H1 (cell line): ENCODE measurements around the gene SEMA3G. TPM values are rescaled to one million over a fixed set of nuclear protein-coding genes. Genes with fewer than 3 reads are reported as not detected.

Experiments
- CTCF ChIA-PET: fragments of 300-600 bp; sonication (Branson Sonifier 250); formaldehyde crosslinking; loops from one replicate; lab custom pipeline; 2021; ENCODE audit not compliant: partially characterized antibody; lab: Charles Lee
- POLR2A ChIA-PET: fragments of 300-600 bp; sonication (Branson Sonifier 250); formaldehyde crosslinking; loops from one replicate; lab custom pipeline; 2021; ENCODE audit warnings: inconsistent platforms; ENCODE audit not compliant: partially characterized antibody; lab: Charles Lee
- DNase-seq, 2 experiments: peaks; one replicate each; pipeline versions ENCODE4 v3.0.0 to v3.0.0-alpha.2; 2010 to 2022; ENCODE audit warnings: low spot score in 2 of 2, low read depth in 1 of 2, mixed read lengths in 1 of 2
- FAIRE-seq: peaks from 2 replicates; lab custom pipeline; 2011; peaks lifted over from hg19 to GRCh38; lab: Jason Lieb, UNC
- H2AFZ ChIP-seq: 2 replicates; pipeline ENCODE4 v1.8.1; 2012; ENCODE audit warnings: low read length, inconsistent platforms
- H2AK5ac ChIP-seq: 2 replicates; pipeline ENCODE4 v1.6.1; 2013; ENCODE audit warnings: low read depth, low read length
- H2BK120ac ChIP-seq: replicated peaks from 2 replicates; pipeline ENCODE3; 2013; ENCODE audit warnings: low read depth, low read length, inconsistent platforms
- H2BK12ac ChIP-seq: 2 replicates; pipeline ENCODE4 v1.6.1; 2013; ENCODE audit warnings: low read depth, low read length
- H2BK15ac ChIP-seq: 2 replicates; pipeline ENCODE4 v1.6.1; 2013; ENCODE audit warnings: low read length
- H2BK20ac ChIP-seq: 2 replicates; pipeline ENCODE4 v1.6.1; 2013; ENCODE audit warnings: low read length
- H2BK5ac ChIP-seq: 2 replicates; pipeline ENCODE4 v1.6.1; 2013; ENCODE audit warnings: low read depth, low read length
- H3K14ac ChIP-seq: 2 replicates; pipeline ENCODE4 v1.6.1; 2013; ENCODE audit warnings: inconsistent platforms; ENCODE audit not compliant: insufficient read length
- H3K18ac ChIP-seq: 2 replicates; pipeline ENCODE4 v1.6.1; 2013; ENCODE audit warnings: low read length; ENCODE audit errors: extremely low read depth
- H3K23ac ChIP-seq: 2 replicates; pipeline ENCODE4 v1.6.1; 2013; ENCODE audit warnings: inconsistent platforms; ENCODE audit not compliant: insufficient read length
- H3K23me2 ChIP-seq: 2 replicates; pipeline ENCODE4 v1.6.1; 2013; ENCODE audit warnings: low read depth, low read length
- H3K27ac ChIP-seq: 2 replicates; pipeline ENCODE4 v1.6.1; 2011; ENCODE audit warnings: low read depth, low read length, inconsistent platforms
- H3K27me3 ChIP-seq, 4 experiments: replicated peaks in 1 of 4; 1 replicate in 1 of 4; 2 replicates in 3 of 4; pipeline versions ENCODE4 v1.6.1 to v1.8.1; 2011 to 2013; ENCODE audit warnings: low read length in 3 of 4, mild to moderate bottlenecking in 3 of 4, inconsistent platforms in 2 of 4, mixed read lengths in 2 of 4, moderate library complexity in 1 of 4; ENCODE audit not compliant: control insufficient read depth in 3 of 4, insufficient read depth in 3 of 4; ENCODE audit errors: extremely low read depth in 1 of 4
- H3K36me3 ChIP-seq, 4 experiments: 2 replicates each; pipeline versions ENCODE4 v1.6.1 to v1.8.1; 2011 to 2013; ENCODE audit warnings: mild to moderate bottlenecking in 4 of 4, low read length in 3 of 4, moderate library complexity in 2 of 4, control low read depth in 1 of 4, inconsistent platforms in 1 of 4; ENCODE audit not compliant: insufficient read depth in 4 of 4, control insufficient read depth in 2 of 4
- H3K4ac ChIP-seq: replicated peaks from 2 replicates; pipeline ENCODE3; 2013; ENCODE audit warnings: low read length, low read depth, mixed read lengths, inconsistent platforms; ENCODE audit not compliant: insufficient read length
- H3K4me1 ChIP-seq, 4 experiments: replicated peaks in 1 of 4; 1 replicate in 1 of 4; 2 replicates in 3 of 4; pipeline versions ENCODE4 v1.6.1 to v1.8.1; 2011 to 2013; ENCODE audit warnings: low read length in 3 of 4, inconsistent platforms in 2 of 4, mixed read lengths in 1 of 4; ENCODE audit not compliant: insufficient read depth in 4 of 4, control insufficient read depth in 3 of 4
- H3K4me2 ChIP-seq, 2 experiments: 2 replicates each; pipeline versions ENCODE4 v1.6.1 to v1.8.1; 2011 to 2013; ENCODE audit warnings: low read depth in 2 of 2, low read length in 2 of 2, control low read depth in 1 of 2, inconsistent platforms in 1 of 2, mild to moderate bottlenecking in 1 of 2; ENCODE audit not compliant: insufficient read depth in 1 of 2
- H3K4me3 ChIP-seq, 4 experiments: fragments of 200-600, 300-600 bp in 1 of 4; sonication (generic), shearing (Covaris generic), sonication (Bioruptor Twin) in 1 of 4; 2 replicates each; pipeline versions ENCODE4 v1.5.1 to v1.8.1; 2011 to 2016; ENCODE audit warnings: low read length in 4 of 4, low read depth in 3 of 4, control low read depth in 2 of 4, inconsistent platforms in 2 of 4, mild to moderate bottlenecking in 2 of 4, mixed read lengths in 1 of 4, moderate library complexity in 1 of 4; ENCODE audit not compliant: insufficient read depth in 2 of 4; ENCODE audit errors: extremely low read depth in 1 of 4
- H3K56ac ChIP-seq: replicated peaks from 2 replicates; pipeline ENCODE3; 2013; ENCODE audit warnings: low read depth, mild to moderate bottlenecking, mixed read lengths, low read length, inconsistent platforms; ENCODE audit not compliant: insufficient read length
- H3K79me1 ChIP-seq: 2 replicates; pipeline ENCODE4 v1.6.1; 2013; ENCODE audit warnings: low read depth, low read length, control low read depth
- H3K79me2 ChIP-seq, 2 experiments: 2 replicates each; pipeline versions ENCODE4 v1.6.1 to v1.8.1; 2012 to 2013; ENCODE audit warnings: low read length in 2 of 2, mild to moderate bottlenecking in 2 of 2, inconsistent platforms in 1 of 2; ENCODE audit not compliant: insufficient read depth in 2 of 2, control insufficient read depth in 1 of 2
- H3K9ac ChIP-seq, 4 experiments: replicated peaks in 1 of 4; 1 replicate in 1 of 4; 2 replicates in 3 of 4; pipeline versions ENCODE4 v1.6.1 to v1.8.1; 2011 to 2013; ENCODE audit warnings: low read depth in 3 of 4, low read length in 3 of 4, control low read depth in 2 of 4, mild to moderate bottlenecking in 2 of 4, moderate library complexity in 2 of 4, inconsistent platforms in 1 of 4; ENCODE audit errors: extremely low read depth in 1 of 4
- H3K9me3 ChIP-seq, 2 experiments: 2 replicates each; pipeline versions ENCODE4 v1.6.1 to v1.8.1; 2012 to 2013; ENCODE audit warnings: mild to moderate bottlenecking in 2 of 2, moderate library complexity in 2 of 2, control low read depth in 1 of 2, inconsistent platforms in 1 of 2, low read depth in 1 of 2, low read length in 1 of 2, mixed read lengths in 1 of 2; ENCODE audit not compliant: insufficient read depth in 2 of 2
- H4K20me1 ChIP-seq, 2 experiments: replicated peaks in 1 of 2; 2 replicates each; pipeline versions ENCODE3 to v1.8.1; 2011 to 2013; ENCODE audit warnings: inconsistent platforms in 2 of 2, low read length in 2 of 2, mild to moderate bottlenecking in 1 of 2; ENCODE audit not compliant: insufficient read depth in 2 of 2, control insufficient read depth in 1 of 2
- H4K5ac ChIP-seq: 2 replicates; pipeline ENCODE4 v1.6.1; 2013; ENCODE audit warnings: low read length, low read depth, mixed read lengths, inconsistent platforms; ENCODE audit not compliant: insufficient read length
- H4K8ac ChIP-seq: 2 replicates; pipeline ENCODE4 v1.8.0; 2013; ENCODE audit warnings: mild to moderate bottlenecking, moderate library complexity, low read length, inconsistent platforms; ENCODE audit not compliant: insufficient read depth; ENCODE audit errors: extremely low read depth
- H4K91ac ChIP-seq: replicated peaks from 2 replicates; pipeline ENCODE3; 2013; ENCODE audit warnings: low read length, mixed read lengths, inconsistent platforms; ENCODE audit not compliant: insufficient read length
- HDAC6 ChIP-seq: IDR thresholded peaks from one replicate; pipeline ENCODE4 v1.7.1; 2012; ENCODE audit warnings: low read depth, mild to moderate bottlenecking, inconsistent platforms, low read length, moderate library complexity
- POLR2AphosphoS5 ChIP-seq: IDR thresholded peaks from 2 replicates; pipeline ENCODE4 v1.6.1; 2011; ENCODE audit warnings: low read depth, low read length
- TAF1 ChIP-seq: IDR thresholded peaks from 2 replicates; pipeline ENCODE4 v1.6.1; 2011; ENCODE audit warnings: mild to moderate bottlenecking, low read depth, low read length
- WGBS, 2 experiments: shearing (Covaris generic) in 1 of 2; methylation state at CpG; one replicate each; pipeline versions ENCODE4 v1.1.6 to v1.1.7; 2013 to 2015; ENCODE audit warnings: low lambda C conversion rate in 2 of 2, mixed read lengths in 2 of 2, inconsistent platforms in 1 of 2, low coverage in 1 of 2, missing lambda C conversion rate in 1 of 2; ENCODE audit not compliant: insufficient replicate concordance in 2 of 2, insufficient coverage in 1 of 2, insufficient read length in 1 of 2; ENCODE audit errors: extremely low coverage in 1 of 2, missing lambda C conversion rate in 1 of 2; 5-methylcytosine and 5-hydroxymethylcytosine counted together
- polyA plus RNA-seq, 7 experiments: library from polyadenylated mRNA; depleted of rRNA in 3 of 7; stranded (reverse) in 5 of 7; unstranded in 2 of 7; fragments of >200 nt in 5 of 7; fragments of 200-250 nt in 2 of 7; gene quantifications; 1 replicate in 5 of 7; 2 replicates in 1 of 7; 4 replicates in 1 of 7; pipeline versions ENCODE4 v1.2.1 to v1.2.3, GENCODE V29; 2011 to 2013; ENCODE audit warnings: missing spikeins in 2 of 7, mixed read lengths in 2 of 7
- total RNA-seq: library from RNA; stranded (reverse); fragmentation: NEBNext Ultra II Directional; extraction: Animal tissue kit (Norgen Biotek cat#: 25700); gene quantifications from 2 replicates; pipeline ENCODE4 v1.2.1, GENCODE V29; 2021
- TF ChIP-seq, protein P1 (sequence below): IDR thresholded peaks from 2 replicates; pipeline ENCODE4 v1.6.1; 2011; ENCODE audit warnings: low read depth, mild to moderate bottlenecking, low read length; ENCODE audit not compliant: insufficient read depth

SEMA3G gene
- total and polyA plus RNA-seq, 2 of the 8 experiments (the other 6 are each of a cell fraction or from before 2014, with no cell fraction given) = 0.95 to 1.5 TPM

DNA sequence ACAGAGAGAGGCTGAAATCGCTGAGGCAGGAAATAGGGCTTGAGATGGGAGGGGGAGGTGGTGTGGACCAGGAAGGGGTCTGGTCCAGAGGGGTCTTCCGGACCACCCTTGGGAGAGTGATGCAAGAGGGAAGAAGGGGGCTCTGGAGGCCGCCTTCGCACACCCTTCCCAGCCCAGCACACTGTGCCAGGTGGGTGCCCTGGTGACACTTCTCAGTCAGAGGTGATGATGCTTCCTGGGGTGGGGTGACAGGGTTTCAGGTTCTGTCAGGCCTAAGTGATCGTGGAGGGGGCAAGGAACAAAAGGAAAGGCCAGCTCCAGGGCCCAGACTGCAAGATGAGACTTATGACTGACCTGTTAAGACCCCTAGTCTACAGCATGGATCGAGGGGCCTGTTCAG is 12.7 kb downstream of the SEMA3G start:
- Histone ChIP-seq H3K27ac (no peak overlapping the region), H3K27me3 (no peaks in the 10 kb centered on the region), H2BK5ac (no peak overlapping the region), H3K9me3 (no peaks in the 10 kb centered on the region), H2BK20ac (no peak overlapping the region), H3K79me1 (no peaks in the 10 kb centered on the region), H4K20me1 (no peaks in the 10 kb centered on the region), H3K4ac (no peak overlapping the region), H3K56ac (no peak overlapping the region), H3K4me1 (peaks cover 0 to 2% (median 0%) of the 10 kb centered on the region in 4 experiments; a peak in 1 of 7 replicates), H4K8ac (no peak overlapping the region), H3K79me2 (no peaks in the 10 kb centered on the region), H3K23ac (no peak overlapping the region), H3K9ac (no peak overlapping the region), H3K36me3 (no peaks in the 10 kb centered on the region), H2BK12ac (no peak overlapping the region), H3K18ac (no peak overlapping the region), H3K23me2 (no peaks in the 10 kb centered on the region), H3K4me3 (no peak overlapping the region), H3K14ac (no peak overlapping the region), H4K91ac (no peak overlapping the region), H2AK5ac (no peak overlapping the region), H3K4me2 (no peak overlapping the region), H2BK15ac (no peak overlapping the region), H2AFZ (no peak overlapping the region), H4K5ac (no peak overlapping the region), H2BK120ac (no peak overlapping the region)
- CTCF ChIA-PET = interaction anchor here (0.7 to 3.8 kb wide), 4 partner anchors 11 to 211 kb away, joined by 3 to 22 read pairs (median 9); no protein-coding TSS in a partner anchor
- 84% methylated on average over 4 of the region's 6 CpGs; no CpG with 5 or more reads in 1 of the 2 experiments for WGBS, 2 experiments
- TF ChIP-seq TAF1 (no peak), POLR2AphosphoS5 (no peak), HDAC6 (no peak)
- TF ChIP-seq, protein P1, sequence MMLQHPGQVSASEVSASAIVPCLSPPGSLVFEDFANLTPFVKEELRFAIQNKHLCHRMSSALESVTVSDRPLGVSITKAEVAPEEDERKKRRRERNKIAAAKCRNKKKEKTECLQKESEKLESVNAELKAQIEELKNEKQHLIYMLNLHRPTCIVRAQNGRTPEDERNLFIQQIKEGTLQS = no peak
- DNase-seq = no peak
- no peak for FAIRE-seq
- POLR2A ChIA-PET = interaction anchor here (1.0 to 10.5 kb wide), 2 partner anchors 14 to 216 kb away, joined by 3 to 112 read pairs; partner anchors contain the start of gene SEMA3G
